Panc1 (cell line): ENCODE measurements around the gene FTSJ1.

Source experiments
- SIN3A ChIP-seq: IDR thresholded peaks from 2 replicates; pipeline ENCODE4 v1.6.1; 2012; ENCODE audit warnings: low read depth, mild to moderate bottlenecking, low read length, moderate library complexity, borderline replicate concordance; ENCODE audit not compliant: insufficient read depth
- TF ChIP-seq, protein P1 (sequence below): fragments of 450-650 bp; IDR thresholded peaks from 2 replicates; pipeline ENCODE4 v1.5.1; 2017; ENCODE audit warnings: mild to moderate bottlenecking

DNA sequence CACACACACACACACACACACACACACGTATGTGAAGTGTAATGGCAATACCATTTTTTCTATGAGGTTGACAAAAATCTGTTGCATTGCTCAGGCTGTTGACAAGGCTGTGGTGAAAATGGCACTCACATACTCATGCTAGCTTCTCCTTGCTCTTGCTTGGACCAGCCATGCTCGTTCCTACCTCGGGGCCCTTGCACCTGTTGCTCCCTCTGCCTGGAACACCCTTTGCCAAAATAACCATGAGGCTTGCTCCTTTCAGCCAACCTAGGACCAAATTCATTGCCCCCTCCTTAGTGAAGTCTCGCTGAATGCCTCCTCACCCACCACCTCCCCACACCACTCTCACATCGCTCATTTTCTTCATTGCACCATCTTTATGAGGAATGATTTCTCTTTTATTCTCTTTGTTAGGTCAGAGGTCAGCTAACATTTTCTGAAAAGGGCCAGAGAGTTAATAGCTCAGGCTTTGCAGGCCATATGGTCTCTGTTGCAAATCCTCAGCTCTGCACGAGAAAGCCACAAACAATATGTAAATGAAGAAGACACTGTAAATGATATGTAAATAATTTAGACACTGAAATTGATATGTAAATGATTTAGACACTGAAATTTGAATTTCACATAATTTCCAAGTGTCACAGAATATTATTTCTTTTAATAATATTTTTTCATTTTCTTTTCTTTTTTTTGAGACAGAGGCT is 19.2 kb upstream of the FTSJ1 start:
- TF ChIP-seq SIN3A: no peak
- TF ChIP-seq, protein P1, sequence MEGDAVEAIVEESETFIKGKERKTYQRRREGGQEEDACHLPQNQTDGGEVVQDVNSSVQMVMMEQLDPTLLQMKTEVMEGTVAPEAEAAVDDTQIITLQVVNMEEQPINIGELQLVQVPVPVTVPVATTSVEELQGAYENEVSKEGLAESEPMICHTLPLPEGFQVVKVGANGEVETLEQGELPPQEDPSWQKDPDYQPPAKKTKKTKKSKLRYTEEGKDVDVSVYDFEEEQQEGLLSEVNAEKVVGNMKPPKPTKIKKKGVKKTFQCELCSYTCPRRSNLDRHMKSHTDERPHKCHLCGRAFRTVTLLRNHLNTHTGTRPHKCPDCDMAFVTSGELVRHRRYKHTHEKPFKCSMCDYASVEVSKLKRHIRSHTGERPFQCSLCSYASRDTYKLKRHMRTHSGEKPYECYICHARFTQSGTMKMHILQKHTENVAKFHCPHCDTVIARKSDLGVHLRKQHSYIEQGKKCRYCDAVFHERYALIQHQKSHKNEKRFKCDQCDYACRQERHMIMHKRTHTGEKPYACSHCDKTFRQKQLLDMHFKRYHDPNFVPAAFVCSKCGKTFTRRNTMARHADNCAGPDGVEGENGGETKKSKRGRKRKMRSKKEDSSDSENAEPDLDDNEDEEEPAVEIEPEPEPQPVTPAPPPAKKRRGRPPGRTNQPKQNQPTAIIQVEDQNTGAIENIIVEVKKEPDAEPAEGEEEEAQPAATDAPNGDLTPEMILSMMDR: no peak
